ENCODE data around the gene ENTR1. TPM values are rescaled to one million over a fixed set of nuclear protein-coding genes. Genes with fewer than 3 reads are reported as not detected.

Gene ENTR1
- total and polyA plus RNA-seq, 2 of the 13 experiments (the other 11 are each of a cell fraction or from before 2014, with no cell fraction given) = 70.1 to 76.4 TPM

- TF ChIP-seq ZNF136 (CRISPR knock-in tag; IDR thresholded peaks at IDR 0.05; ENCODE audit: low read depth) (no peak), ZNF232 (CRISPR knock-in tag; IDR thresholded peaks at IDR 0.05; ENCODE audit: borderline replicate concordance) (peak; percentile 14; the same call in 1 of the 2 replicates), MYC (CRISPR knock-in tag; IDR thresholded peaks at IDR 0.05; ENCODE audit: borderline replicate concordance) (peak; percentile 71), RXRA (CRISPR knock-in tag; IDR thresholded peaks at IDR 0.05) (0 out of 2 replicates have a peak, but pooled peaks have one; percentile 12), MAZ (IDR thresholded peaks at IDR 0.05; ENCODE audit: borderline replicate concordance, low read depth, low read length) (peak; percentile 58; the same call in 1 of the 2 replicates), MAZ (CRISPR knock-in tag; IDR thresholded peaks at IDR 0.05; ENCODE audit: low read depth) (peak; percentile 86), CENPT (CRISPR knock-in tag; IDR thresholded peaks at IDR 0.05; ENCODE audit: low read depth) (0 out of 2 replicates have a peak, but pooled peaks have one; percentile 50), SMYD3 (CRISPR knock-in tag; IDR thresholded peaks at IDR 0.05) (peak; percentile 76; the same call in 1 of the 2 replicates), HINFP (CRISPR knock-in tag; IDR thresholded peaks at IDR 0.05; ENCODE audit: low read depth) (peak; percentile 65), BATF2 (CRISPR knock-in tag; IDR thresholded peaks at IDR 0.05) (peak; percentile 85), CCDC6 (CRISPR knock-in tag; IDR thresholded peaks at IDR 0.05) (no peak), NFRKB (IDR thresholded peaks at IDR 0.05) (no peak), ZNF207 (IDR thresholded peaks at IDR 0.05; ENCODE audit: borderline replicate concordance) (no peak), THAP9 (CRISPR knock-in tag; IDR thresholded peaks at IDR 0.05; ENCODE audit: borderline replicate concordance) (0 out of 2 replicates have a peak, but pooled peaks have one; percentile 25), SRSF9 (IDR thresholded peaks at IDR 0.05; ENCODE audit: borderline replicate concordance, insufficient read depth, low read depth, low read length, poor library complexity, severe bottlenecking) (no peak), NFIC (IDR thresholded peaks at IDR 0.05; ENCODE audit: low read length) (no peak), MED1 (CRISPR knock-in tag; IDR thresholded peaks at IDR 0.05) (peak; percentile 58)
- TF ChIP-seq, protein P1, sequence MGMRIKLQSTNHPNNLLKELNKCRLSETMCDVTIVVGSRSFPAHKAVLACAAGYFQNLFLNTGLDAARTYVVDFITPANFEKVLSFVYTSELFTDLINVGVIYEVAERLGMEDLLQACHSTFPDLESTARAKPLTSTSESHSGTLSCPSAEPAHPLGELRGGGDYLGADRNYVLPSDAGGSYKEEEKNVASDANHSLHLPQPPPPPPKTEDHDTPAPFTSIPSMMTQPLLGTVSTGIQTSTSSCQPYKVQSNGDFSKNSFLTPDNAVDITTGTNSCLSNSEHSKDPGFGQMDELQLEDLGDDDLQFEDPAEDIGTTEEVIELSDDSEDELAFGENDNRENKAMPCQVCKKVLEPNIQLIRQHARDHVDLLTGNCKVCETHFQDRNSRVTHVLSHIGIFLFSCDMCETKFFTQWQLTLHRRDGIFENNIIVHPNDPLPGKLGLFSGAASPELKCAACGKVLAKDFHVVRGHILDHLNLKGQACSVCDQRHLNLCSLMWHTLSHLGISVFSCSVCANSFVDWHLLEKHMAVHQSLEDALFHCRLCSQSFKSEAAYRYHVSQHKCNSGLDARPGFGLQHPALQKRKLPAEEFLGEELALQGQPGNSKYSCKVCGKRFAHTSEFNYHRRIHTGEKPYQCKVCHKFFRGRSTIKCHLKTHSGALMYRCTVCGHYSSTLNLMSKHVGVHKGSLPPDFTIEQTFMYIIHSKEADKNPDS (CRISPR knock-in tag; IDR thresholded peaks at IDR 0.05) = 0 out of 2 replicates have a peak, but pooled peaks have one; percentile 52
- TF ChIP-seq, protein P2, sequence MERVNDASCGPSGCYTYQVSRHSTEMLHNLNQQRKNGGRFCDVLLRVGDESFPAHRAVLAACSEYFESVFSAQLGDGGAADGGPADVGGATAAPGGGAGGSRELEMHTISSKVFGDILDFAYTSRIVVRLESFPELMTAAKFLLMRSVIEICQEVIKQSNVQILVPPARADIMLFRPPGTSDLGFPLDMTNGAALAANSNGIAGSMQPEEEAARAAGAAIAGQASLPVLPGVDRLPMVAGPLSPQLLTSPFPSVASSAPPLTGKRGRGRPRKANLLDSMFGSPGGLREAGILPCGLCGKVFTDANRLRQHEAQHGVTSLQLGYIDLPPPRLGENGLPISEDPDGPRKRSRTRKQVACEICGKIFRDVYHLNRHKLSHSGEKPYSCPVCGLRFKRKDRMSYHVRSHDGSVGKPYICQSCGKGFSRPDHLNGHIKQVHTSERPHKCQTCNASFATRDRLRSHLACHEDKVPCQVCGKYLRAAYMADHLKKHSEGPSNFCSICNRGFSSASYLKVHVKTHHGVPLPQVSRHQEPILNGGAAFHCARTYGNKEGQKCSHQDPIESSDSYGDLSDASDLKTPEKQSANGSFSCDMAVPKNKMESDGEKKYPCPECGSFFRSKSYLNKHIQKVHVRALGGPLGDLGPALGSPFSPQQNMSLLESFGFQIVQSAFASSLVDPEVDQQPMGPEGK (CRISPR knock-in tag; IDR thresholded peaks at IDR 0.05) = no peak; the same call in 1 of the 2 replicates
These were observed 10.2 kb downstream of the ENTR1 start, which contains the start of gene SNAPC4 (continued) for GRCh38 chr9:136400038-136400834.

All from HepG2 (cell line).